Neural progenitor cell (in vitro differentiated cells): Measurements from ENCODE around the gene SCUBE3.

ENCODE experiments used
- CTCF ChIP-seq: fragments of 200-600 bp; sonication (generic); IDR thresholded peaks from 2 replicates; pipeline ENCODE4 v1.5.1; 2017; ENCODE audit warnings: antibody characterized with exemption, mild to moderate bottlenecking
- EZH2 ChIP-seq: fragments of 200-600 bp; sonication (generic); IDR thresholded peaks from 2 replicates; pipeline ENCODE4 v1.6.1; 2017; ENCODE audit warnings: antibody characterized with exemption, mild to moderate bottlenecking, moderate library complexity
- EZH2phosphoT487 ChIP-seq: fragments of 200-600 bp; sonication (generic); IDR thresholded peaks from 2 replicates; pipeline ENCODE4 v1.6.1; 2017; ENCODE audit warnings: antibody characterized with exemption

GRCh38 chr6:35174088-35174434 lies 39.7 kb upstream of the SCUBE3 start:
- TF ChIP-seq CTCF, result no peak
- no peak for TF ChIP-seq EZH2
- TF ChIP-seq EZH2phosphoT487, result no peak
